Osteocyte (in vitro differentiated cells): ENCODE data around the gene CD83. TPM values are rescaled to one million over a fixed set of nuclear protein-coding genes. Genes with fewer than 3 reads are reported as not detected.

ENCODE experiments used
- DNase-seq: peaks from one replicate; pipeline ENCODE4 v3.0.0; 2021; ENCODE audit warnings: mixed read lengths; ENCODE audit not compliant: unreplicated experiment; ENCODE audit errors: extremely low spot score
- H3K27ac Mint-ChIP-seq: one replicate; pipeline ENCODE4 v1.8.0; 2021; ENCODE audit warnings: mild to moderate bottlenecking, mixed read lengths; ENCODE audit not compliant: unreplicated experiment
- H3K27me3 Mint-ChIP-seq: one replicate; pipeline ENCODE4 v1.8.0; 2021; ENCODE audit warnings: mixed read lengths; ENCODE audit not compliant: unreplicated experiment
- H3K36me3 Mint-ChIP-seq: one replicate; pipeline ENCODE4 v1.8.0; 2021; ENCODE audit warnings: mixed read lengths; ENCODE audit not compliant: unreplicated experiment
- H3K4me1 Mint-ChIP-seq: one replicate; pipeline ENCODE4 v1.8.0; 2021; ENCODE audit warnings: mixed read lengths; ENCODE audit not compliant: unreplicated experiment
- H3K4me3 Mint-ChIP-seq: one replicate; pipeline ENCODE4 v1.8.0; 2021; ENCODE audit warnings: mild to moderate bottlenecking, moderate library complexity, mixed read lengths; ENCODE audit not compliant: unreplicated experiment
- H3K9me3 Mint-ChIP-seq: one replicate; pipeline ENCODE4 v1.8.0; 2021; ENCODE audit warnings: mixed read lengths; ENCODE audit not compliant: unreplicated experiment
- total RNA-seq: library from RNA; stranded (reverse); gene quantifications from 2 replicates; pipeline ENCODE4 v1.2.1, GENCODE V29; 2021
- TF ChIP-seq, protein P1 (sequence below): fragments of 200-600 bp; sonication (generic); IDR thresholded peaks from 2 replicates; pipeline ENCODE4 v1.5.0; 2021; ENCODE audit warnings: antibody characterized with exemption, mild to moderate bottlenecking, moderate library complexity

Gene CD83
- total RNA-seq, 1 donor from 2014 or later: 1.4 TPM

DNA sequence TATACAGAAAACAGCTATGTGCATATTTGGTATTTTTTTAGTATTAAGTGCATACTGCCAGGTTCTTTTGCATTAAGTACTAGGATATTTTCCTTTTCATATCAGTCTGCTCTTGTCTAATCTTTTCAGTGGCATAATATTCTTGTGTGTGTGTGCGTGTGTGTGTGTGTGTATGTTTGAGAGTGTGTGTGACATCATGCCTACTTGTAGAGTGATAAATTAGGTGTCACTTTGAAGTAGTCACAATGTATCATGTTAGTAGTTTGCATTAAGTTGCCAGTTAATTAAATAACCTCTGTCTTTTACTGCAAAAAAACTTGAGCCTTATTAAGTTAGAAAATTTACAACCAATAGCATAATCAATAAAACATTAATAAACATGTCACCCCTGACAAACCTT, 65.3 kb downstream of the CD83 start:
- Mint-ChIP-seq H3K4me3 (no peak overlapping the region), H3K36me3 (no peaks in the 10 kb centered on the region), H3K9me3 (no peaks in the 10 kb centered on the region), H3K27ac (no peak overlapping the region), H3K4me1 (no peaks in the 10 kb centered on the region), H3K27me3 (peaks cover 16% of the 10 kb centered on the region)
- no peak for DNase-seq
- TF ChIP-seq, protein P1, sequence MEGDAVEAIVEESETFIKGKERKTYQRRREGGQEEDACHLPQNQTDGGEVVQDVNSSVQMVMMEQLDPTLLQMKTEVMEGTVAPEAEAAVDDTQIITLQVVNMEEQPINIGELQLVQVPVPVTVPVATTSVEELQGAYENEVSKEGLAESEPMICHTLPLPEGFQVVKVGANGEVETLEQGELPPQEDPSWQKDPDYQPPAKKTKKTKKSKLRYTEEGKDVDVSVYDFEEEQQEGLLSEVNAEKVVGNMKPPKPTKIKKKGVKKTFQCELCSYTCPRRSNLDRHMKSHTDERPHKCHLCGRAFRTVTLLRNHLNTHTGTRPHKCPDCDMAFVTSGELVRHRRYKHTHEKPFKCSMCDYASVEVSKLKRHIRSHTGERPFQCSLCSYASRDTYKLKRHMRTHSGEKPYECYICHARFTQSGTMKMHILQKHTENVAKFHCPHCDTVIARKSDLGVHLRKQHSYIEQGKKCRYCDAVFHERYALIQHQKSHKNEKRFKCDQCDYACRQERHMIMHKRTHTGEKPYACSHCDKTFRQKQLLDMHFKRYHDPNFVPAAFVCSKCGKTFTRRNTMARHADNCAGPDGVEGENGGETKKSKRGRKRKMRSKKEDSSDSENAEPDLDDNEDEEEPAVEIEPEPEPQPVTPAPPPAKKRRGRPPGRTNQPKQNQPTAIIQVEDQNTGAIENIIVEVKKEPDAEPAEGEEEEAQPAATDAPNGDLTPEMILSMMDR: no peak

Other genes with a start within 250 kb of the CD83 start
- 9.8 and 11.0 TPM in 2 replicates for gene RNF182, start 192.8 kb upstream of the CD83 start, total RNA-seq